ENCODE measurements around the gene FERD3L.
A peak's percentile ranks its signal among the peaks of the same experiment; 100 is the strongest.
"Not testable (repeated sequence)": the region's sequence is repeated elsewhere in the genome, so short reads cannot be mapped to it uniquely, and the experiment has no call there.

Gene FERD3L

DNA sequence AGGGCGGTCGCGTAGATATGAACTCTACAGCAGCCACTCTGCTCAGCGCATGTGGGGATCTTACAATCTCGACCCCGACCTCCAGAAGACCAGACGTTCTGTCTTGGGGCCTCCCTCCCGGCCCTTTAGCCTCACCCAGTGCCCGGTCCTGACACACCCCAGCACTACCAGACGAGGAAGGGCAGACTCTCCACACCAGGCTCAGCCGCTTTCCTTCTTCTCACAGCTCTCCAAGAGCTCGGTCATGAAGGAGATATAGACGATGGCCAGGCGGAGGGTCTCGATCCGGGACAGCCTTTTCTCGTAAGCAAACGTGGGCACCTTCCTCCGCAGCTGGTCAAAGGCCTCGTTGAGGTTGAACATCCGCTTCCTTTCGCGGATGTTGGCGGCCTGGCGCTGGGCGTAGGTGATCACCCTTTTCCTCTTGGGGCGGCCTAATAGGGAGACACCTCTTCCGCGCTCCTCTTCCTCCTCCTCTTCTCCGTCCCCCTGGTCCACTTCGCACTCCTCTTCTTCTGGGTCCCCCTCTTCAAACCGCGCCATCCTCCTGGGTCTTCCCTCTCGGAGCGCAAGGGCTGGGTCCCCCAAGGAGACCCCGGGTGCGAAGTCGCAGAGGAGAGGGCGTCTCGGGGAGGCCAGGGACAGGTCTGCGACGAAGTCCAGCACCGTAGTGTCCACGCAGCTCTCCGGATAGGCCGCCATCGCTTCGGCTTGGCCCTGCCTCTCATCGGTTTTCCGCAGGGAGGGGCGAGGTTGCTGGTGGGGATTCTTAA lies at the start of gene FERD3L:
Gene FERD3L (minus strand): TSS at position 761 of the 773 bp plus-strand sequence. CDS start 59 bp downstream, at position 702.
- no peak for DNase-seq

GRCh38 chr7:19194417-19194816 lies 49.2 kb upstream of the FERD3L start:
- DNase-seq, result not testable (repeated sequence)

- DNase-seq, result no peak
Observed at GRCh38 chr7:19181634-19182033, 36.4 kb upstream of the FERD3L start.

DNA sequence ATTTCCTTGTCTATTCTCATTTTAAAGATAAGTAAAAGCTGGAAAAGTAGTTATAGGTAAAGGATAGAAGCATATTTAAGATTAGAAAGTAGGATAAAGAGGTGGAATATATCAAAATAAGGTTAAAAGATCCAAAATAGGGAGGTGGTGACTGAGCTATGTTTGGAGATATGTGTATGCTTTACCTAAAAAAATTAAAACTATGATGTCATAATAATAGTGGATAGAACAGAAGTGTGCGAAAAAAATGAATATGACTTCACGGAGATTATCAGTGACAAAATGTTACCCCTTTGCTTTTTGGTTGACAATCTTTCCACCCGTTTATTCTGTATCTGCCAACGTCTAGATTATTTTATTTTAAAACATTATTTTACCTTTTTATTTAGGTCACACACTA lies 33.4 kb upstream of the FERD3L start:
- DNase-seq, result no peak

DNA sequence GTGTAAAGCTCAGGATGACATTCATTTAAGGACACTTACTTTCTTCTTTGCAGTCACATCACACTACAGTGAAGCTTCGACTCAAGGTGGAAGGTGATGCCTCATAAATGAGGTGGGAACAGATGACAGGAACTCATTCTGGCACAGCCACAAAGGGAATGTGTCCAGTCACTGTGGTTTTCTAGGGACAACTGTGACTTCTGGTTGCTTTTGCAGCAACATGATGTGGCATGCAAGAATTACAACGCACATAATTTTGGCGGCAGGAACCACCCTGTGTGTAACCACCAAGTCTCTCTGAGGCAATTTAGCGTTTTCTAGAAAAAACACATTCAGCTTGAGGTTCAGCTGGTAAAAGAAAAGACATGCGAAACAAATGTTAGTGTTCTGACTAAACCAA lies 32.0 kb upstream of the FERD3L start:
- DNase-seq, result peak; percentile 52

DNA sequence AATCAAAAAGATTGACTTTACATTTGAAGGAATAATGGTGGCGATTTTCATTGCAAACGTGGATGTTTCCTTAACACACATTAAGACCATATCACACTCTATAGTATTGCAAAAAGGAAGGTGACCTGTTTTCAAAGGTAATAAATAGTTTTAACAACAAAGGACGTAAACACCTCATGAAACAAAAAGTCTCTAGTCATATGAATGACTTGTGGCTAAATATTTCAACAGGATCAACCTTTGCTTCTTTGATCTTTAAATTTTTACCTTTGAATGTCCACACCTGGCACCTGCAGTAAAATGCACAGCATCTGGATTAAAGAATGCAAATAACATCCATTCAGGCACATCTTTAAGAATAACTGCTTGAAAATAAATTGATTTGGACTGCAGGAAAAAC lies 30.0 kb upstream of the FERD3L start:
- no peak for DNase-seq

GRCh38 chr7:19161671-19162070 lies 16.4 kb upstream of the FERD3L start:
- DNase-seq, result no peak

DNA sequence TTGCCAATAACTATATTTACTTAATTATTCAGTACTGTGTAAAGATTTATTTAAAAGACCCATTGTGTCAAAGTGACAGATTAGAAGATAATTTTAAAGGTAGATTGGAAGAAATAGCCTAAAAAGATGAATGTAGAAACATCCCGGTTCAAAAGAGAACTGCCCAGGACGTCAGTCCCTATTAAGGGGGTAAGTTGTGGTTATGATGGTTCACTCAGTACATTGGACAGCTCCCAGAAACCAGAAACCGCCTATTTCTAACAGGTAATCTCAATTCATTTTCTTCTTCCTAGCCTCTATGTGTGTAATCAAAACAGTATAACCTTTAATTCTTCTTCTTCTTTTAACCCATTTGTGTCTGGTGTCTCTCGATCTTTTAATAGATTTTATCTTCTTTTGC lies 1.5 kb upstream of the FERD3L start:
- peak; percentile 50 for DNase-seq

GRCh38 chr7:19145434-19146115 lies 354 bp upstream of the FERD3L start:
- DNase-seq, result no peak

DNA sequence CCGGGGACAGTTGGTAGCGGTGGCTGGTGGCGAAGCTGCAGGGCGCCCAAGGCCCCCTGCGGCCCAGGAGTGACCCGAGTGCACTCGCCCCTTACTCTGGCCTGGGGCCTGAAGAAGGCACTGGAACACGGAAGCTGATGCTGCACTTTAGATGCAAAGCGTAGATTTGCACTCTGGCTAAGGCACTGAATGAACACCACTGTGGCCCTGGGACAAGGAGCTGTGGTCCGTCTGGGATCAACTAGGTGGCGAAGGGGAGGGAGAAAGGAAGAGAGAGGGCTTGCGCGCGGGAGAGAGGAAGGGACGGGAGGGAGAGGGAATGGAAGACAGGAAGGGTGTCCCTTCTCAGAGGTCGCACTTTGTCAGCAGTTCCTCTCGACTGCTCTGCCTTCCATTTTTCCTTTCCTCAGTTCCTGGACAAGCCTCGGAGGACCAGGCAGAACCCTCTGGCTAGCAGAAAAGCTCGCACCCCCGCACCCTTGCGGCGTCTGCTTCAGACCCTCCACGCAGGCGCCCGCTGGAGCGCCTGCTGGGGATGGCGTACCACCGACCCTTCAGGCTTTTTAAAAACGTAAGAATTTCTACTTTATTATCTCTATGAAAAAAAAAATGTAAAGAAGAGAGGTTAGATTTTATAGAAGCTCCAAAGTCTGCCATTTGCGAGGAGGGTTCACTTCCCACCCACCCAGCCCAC lies 1.2 kb downstream of the FERD3L start:
- no peak for DNase-seq

- DNase-seq, result no peak
Observed at GRCh38 chr7:19139706-19140327, 5.4 kb downstream of the FERD3L start.

GRCh38 chr7:19133886-19134285 lies 11.3 kb downstream of the FERD3L start:
- DNase-seq, result no peak

- DNase-seq, result no peak
Observed at GRCh38 chr7:19133390-19133789, 11.8 kb downstream of the FERD3L start.

GRCh38 chr7:19128856-19129255 lies 16.4 kb downstream of the FERD3L start:
- DNase-seq, result no peak

DNA sequence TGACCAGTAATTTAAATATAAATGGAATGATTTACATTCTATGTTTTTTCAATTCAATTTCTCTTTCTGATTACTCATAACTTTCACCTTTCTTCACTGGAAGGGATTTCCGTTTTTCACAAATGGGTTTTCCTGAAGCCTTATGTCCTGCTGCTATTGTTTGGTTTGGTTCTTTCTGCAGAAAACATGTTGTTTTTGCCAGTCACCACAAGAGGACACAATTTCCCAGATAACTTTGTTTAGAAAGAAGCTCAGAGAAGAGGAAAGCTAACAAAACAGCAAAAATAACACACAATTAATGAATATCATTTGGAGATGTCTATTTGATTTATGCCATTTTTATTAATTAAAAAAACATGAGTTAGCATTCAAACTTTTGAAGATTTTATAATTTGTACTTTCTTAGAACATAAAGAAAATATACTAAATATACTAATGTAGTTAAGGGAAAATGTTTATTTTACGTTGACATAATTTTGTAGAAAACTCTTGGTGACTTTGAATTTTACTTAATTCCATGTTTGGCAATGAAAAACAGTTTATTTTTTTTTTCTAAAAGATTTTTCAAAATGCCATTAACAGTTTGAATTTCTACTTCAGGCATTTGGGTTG lies 23.1 kb downstream of the FERD3L start:
- DNase-seq, result peak; percentile 56

DNA sequence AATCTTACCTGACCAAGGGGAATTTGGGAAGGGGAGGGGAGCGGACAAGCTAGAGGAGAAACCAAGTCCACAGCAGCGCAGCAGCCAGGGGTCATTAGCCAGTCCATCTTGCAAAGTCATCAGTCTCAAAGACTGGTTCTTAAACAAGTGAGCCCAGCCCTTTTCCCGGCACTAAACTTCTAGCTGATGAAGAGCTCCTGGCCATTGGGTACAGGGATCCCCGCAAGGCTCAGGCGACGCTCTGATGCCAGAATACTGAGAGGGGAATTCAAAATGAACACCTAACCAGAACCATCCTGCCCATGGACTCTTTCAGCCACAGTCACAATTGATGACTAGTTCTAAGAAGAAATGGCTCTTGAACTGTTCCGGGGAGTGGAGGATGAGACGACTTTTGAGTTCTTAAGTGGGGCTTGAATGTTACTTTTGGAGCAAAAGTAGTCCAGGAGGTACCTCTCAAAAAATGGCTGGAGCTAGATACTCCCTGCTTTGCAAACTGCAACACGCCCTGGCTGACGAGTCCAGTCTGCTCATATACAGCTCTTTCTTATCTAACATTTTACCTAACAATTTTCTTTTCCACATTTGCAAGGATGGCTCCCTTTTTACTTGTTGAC lies 25.2 kb downstream of the FERD3L start:
- DNase-seq, result no peak

DNA sequence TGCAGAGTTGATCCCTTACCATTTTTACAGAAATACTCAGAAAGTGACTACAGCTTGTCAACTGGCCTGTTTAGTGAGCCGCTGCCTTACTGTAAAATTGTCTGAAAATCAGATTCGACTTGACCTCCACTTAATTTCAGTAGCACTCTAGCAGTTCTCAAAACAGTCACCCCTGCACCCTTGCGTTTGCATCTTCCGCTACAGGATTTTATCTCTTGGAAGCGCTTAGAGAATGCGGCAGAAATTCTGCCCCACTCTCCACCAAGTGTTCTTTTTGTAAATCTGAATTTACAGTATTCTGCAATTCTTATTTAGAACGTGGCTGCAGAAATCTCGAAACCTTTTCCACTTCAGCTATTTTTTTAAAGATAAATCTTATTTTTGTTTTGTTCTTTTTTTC lies 25.8 kb downstream of the FERD3L start:
- DNase-seq, result no peak

DNA sequence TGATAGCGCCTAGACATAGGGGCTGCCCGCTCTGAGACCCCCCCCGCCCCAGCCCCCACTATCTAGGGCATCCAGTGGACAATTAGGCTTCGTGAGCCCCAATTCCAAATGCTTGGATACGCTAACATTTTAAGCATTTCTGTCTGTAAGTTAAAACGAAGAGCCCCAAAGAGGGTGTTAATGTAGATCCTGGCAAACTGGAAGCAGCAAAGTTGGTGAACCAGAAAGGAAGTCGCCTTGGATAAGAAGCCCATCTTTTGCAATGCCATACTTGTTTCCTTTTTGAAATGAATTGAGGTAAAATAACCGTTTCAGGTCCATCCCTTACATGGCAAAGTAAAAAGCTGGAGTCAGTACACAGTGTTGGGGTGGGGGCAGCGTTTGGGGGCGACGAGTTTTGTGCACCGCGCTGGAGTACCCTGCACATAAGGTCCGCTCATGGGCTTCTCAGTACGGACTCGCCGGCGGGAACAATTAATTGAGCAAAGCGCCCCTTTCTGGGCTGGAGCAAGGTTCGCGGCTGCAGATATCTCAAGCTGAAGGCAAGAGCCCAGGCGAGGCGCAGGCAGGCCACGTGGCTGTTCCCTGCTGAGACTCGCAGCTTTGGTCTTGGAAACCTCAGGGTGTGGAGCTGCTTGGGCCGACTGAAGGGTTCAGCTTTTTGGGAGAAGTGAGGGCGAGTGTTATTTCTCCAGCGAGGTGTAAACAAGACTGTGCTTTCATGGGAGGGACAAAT lies 26.4 kb downstream of the FERD3L start:
- DNase-seq, result peak; percentile 25

GRCh38 chr7:19117870-19118608 lies 27.2 kb downstream of the FERD3L start:
- no peak for DNase-seq

GRCh38 chr7:19117091-19117869 lies 27.9 kb downstream of the FERD3L start, which contains the start of gene TWIST1:
TWIST1 (minus strand) TSS chr7:19117636; CDS start chr7:19117321, 315 bp downstream.
- peak; percentile 28 for DNase-seq

Measured in hematopoietic multipotent progenitor cell treated with erythropoietin and hydrocortisone succinate and interleukin-3 and kit ligand, for 6 days (in vitro differentiated cells).